ENCODE results near the gene DAAM1. TPM values are rescaled to one million over a fixed set of nuclear protein-coding genes. Genes with fewer than 3 reads are reported as not detected.

Gene DAAM1
- polyA plus RNA-seq, 2 of the 4 experiments (the other 2 are of a cell fraction) = 6.8 to 10.8 TPM

- Histone ChIP-seq H3K27ac (no peak overlapping the region), H3K4me2 (no peak overlapping the region), H3K4me1 (peaks cover 13% of the 10 kb centered on the region; the same call in 1 of the 3 replicates), H3K4me3 (no peak overlapping the region), H3K9me3 (no peaks in the 10 kb centered on the region)
- ChIA-PET CTCF (no interaction called here), POLR2A (no interaction called here)
- DNase-seq (ENCODE audit: low read depth in 1 of 2, low spot score in 1 of 2) = no peak
- FAIRE-seq = no peak
- TF ChIP-seq POLR2A (IDR thresholded peaks at IDR 0.05; ENCODE audit: low read length) (no peak), PHF8 (IDR thresholded peaks at IDR 0.05; ENCODE audit: borderline replicate concordance, low read depth) (no peak)
- no peak for ATAC-seq
- WGBS (ENCODE audit: missing lambda C conversion rate) = 87% methylated on average over 1 of the region's 1 CpG
These were observed 29.3 kb upstream of the DAAM1 start for GRCh38 chr14:59159169-59159568.

GRCh38 chr14:59160506-59160905 is 28.0 kb upstream of the DAAM1 start:
- Histone ChIP-seq H3K27ac (no peak overlapping the region), H3K9me3 (no peaks in the 10 kb centered on the region), H3K4me2 (no peak overlapping the region), H3K4me1 (peaks cover 13% of the 10 kb centered on the region; the same call in 1 of the 3 replicates), H3K4me3 (no peak overlapping the region)
- no peak for FAIRE-seq
- no peak for ATAC-seq
- ChIA-PET CTCF (interaction anchor here (1.0 to 1.3 kb wide), 2 partner anchors 27 to 33 kb away, joined by 3 to 4 read pairs; no protein-coding TSS in a partner anchor), POLR2A (no interaction called here)
- no peak for DNase-seq (ENCODE audit: low read depth in 1 of 2, low spot score in 1 of 2)
- 34% methylated on average over 5 of the region's 5 CpGs for WGBS (ENCODE audit: missing lambda C conversion rate)
- TF ChIP-seq SMC3 (IDR thresholded peaks at IDR 0.05) = no peak
- no peak for TF ChIP-seq RFX5 (IDR thresholded peaks at IDR 0.05)
- no peak for TF ChIP-seq FOSB (CRISPR knock-in tag; IDR thresholded peaks at IDR 0.05)
- TF ChIP-seq TP53 (CRISPR knock-in tag; IDR thresholded peaks at IDR 0.05) = no peak
- TF ChIP-seq, protein P1, sequence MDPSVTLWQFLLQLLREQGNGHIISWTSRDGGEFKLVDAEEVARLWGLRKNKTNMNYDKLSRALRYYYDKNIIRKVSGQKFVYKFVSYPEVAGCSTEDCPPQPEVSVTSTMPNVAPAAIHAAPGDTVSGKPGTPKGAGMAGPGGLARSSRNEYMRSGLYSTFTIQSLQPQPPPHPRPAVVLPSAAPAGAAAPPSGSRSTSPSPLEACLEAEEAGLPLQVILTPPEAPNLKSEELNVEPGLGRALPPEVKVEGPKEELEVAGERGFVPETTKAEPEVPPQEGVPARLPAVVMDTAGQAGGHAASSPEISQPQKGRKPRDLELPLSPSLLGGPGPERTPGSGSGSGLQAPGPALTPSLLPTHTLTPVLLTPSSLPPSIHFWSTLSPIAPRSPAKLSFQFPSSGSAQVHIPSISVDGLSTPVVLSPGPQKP (IDR thresholded peaks at IDR 0.05; ENCODE audit: low read depth, low read length) = no peak
- TF ChIP-seq, protein P2, sequence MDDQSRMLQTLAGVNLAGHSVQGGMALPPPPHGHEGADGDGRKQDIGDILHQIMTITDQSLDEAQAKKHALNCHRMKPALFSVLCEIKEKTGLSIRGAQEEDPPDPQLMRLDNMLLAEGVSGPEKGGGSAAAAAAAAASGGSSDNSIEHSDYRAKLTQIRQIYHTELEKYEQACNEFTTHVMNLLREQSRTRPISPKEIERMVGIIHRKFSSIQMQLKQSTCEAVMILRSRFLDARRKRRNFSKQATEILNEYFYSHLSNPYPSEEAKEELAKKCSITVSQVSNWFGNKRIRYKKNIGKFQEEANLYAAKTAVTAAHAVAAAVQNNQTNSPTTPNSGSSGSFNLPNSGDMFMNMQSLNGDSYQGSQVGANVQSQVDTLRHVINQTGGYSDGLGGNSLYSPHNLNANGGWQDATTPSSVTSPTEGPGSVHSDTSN (IDR thresholded peaks at IDR 0.05) = no peak
- TF ChIP-seq, protein P3, sequence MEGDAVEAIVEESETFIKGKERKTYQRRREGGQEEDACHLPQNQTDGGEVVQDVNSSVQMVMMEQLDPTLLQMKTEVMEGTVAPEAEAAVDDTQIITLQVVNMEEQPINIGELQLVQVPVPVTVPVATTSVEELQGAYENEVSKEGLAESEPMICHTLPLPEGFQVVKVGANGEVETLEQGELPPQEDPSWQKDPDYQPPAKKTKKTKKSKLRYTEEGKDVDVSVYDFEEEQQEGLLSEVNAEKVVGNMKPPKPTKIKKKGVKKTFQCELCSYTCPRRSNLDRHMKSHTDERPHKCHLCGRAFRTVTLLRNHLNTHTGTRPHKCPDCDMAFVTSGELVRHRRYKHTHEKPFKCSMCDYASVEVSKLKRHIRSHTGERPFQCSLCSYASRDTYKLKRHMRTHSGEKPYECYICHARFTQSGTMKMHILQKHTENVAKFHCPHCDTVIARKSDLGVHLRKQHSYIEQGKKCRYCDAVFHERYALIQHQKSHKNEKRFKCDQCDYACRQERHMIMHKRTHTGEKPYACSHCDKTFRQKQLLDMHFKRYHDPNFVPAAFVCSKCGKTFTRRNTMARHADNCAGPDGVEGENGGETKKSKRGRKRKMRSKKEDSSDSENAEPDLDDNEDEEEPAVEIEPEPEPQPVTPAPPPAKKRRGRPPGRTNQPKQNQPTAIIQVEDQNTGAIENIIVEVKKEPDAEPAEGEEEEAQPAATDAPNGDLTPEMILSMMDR (IDR thresholded peaks at IDR 0.05) = no peak
- TF ChIP-seq HOXA7 (CRISPR knock-in tag; IDR thresholded peaks at IDR 0.05) = no peak
- no peak for TF ChIP-seq CHD4 (IDR thresholded peaks at IDR 0.05; ENCODE audit: borderline replicate concordance)
- TF ChIP-seq, protein P4, sequence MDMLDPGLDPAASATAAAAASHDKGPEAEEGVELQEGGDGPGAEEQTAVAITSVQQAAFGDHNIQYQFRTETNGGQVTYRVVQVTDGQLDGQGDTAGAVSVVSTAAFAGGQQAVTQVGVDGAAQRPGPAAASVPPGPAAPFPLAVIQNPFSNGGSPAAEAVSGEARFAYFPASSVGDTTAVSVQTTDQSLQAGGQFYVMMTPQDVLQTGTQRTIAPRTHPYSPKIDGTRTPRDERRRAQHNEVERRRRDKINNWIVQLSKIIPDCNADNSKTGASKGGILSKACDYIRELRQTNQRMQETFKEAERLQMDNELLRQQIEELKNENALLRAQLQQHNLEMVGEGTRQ (IDR thresholded peaks at IDR 0.05) = no peak
- no peak for TF ChIP-seq CEBPB (IDR thresholded peaks at IDR 0.05)
- no peak for TF ChIP-seq HDAC2 (IDR thresholded peaks at IDR 0.05)
- no peak for TF ChIP-seq EHMT2 (IDR thresholded peaks at IDR 0.05; ENCODE audit: low read depth)
- no peak for TF ChIP-seq ZNF302 (CRISPR knock-in tag; IDR thresholded peaks at IDR 0.05)
- no peak for TF ChIP-seq SREBF2 (IDR thresholded peaks at IDR 0.05)
- no peak for TF ChIP-seq E2F6 (IDR thresholded peaks at IDR 0.05; ENCODE audit: borderline replicate concordance, low read depth)

All from A549 (cell line).